DND-41 (cell line): ENCODE results near the gene PSMD2.

Experiments used
- ATAC-seq: fragments of 200-7000 bp; cut with Tn5 transposase; 3 replicates; pipeline ENCODE4 v1.9.1; 2021; ENCODE audit warnings: low read depth; ENCODE audit not compliant: insufficient read depth
- DNase-seq: peaks from one replicate; pipeline ENCODE4 v3.0.0-alpha.2; 2020
- H2AFZ ChIP-seq: 2 replicates; pipeline ENCODE4 v1.6.0; 2012; ENCODE audit warnings: low read depth, low read length
- H3K27ac ChIP-seq: 2 replicates; pipeline ENCODE4 v1.5.1; 2012; ENCODE audit warnings: low read length, inconsistent platforms
- H3K27me3 ChIP-seq: fragments of 200-600 bp; sonication (generic); 2 replicates; pipeline ENCODE4 v1.6.0; 2012; ENCODE audit warnings: low read length, mild to moderate bottlenecking, inconsistent platforms; ENCODE audit not compliant: insufficient read depth, poor library complexity
- H3K36me3 ChIP-seq: 2 replicates; pipeline ENCODE4 v1.5.1; 2012; ENCODE audit warnings: low read length, inconsistent platforms; ENCODE audit not compliant: insufficient read depth
- H3K4me1 ChIP-seq: 2 replicates; pipeline ENCODE4 v1.5.1; 2012; ENCODE audit warnings: mild to moderate bottlenecking, low read length; ENCODE audit not compliant: insufficient read depth
- H3K4me2 ChIP-seq: 2 replicates; pipeline ENCODE4 v1.6.0; 2012; ENCODE audit warnings: mild to moderate bottlenecking, moderate library complexity, low read length, inconsistent platforms; ENCODE audit not compliant: insufficient read depth
- H3K4me3 ChIP-seq, 2 experiments: fragments of 200-600 bp in 1 of 2; shearing (Covaris generic) in 1 of 2; 2 replicates each; pipeline ENCODE4 v1.5.1; 2012 to 2016; ENCODE audit warnings: inconsistent platforms in 2 of 2, low read length in 2 of 2, mild to moderate bottlenecking in 2 of 2, low read depth in 1 of 2, moderate library complexity in 1 of 2
- H3K79me2 ChIP-seq: 2 replicates; pipeline ENCODE4 v1.6.0; 2012; ENCODE audit warnings: low read length, inconsistent platforms; ENCODE audit not compliant: insufficient read depth
- H3K9ac ChIP-seq: 2 replicates; pipeline ENCODE4 v1.6.0; 2012; ENCODE audit warnings: low read depth, mild to moderate bottlenecking, inconsistent platforms, low read length, moderate library complexity
- H3K9me3 ChIP-seq: 2 replicates; pipeline ENCODE4 v1.5.1; 2012; ENCODE audit warnings: low read length, moderate library complexity, mild to moderate bottlenecking, inconsistent platforms; ENCODE audit not compliant: insufficient read depth, severe bottlenecking
- H4K20me1 ChIP-seq: 2 replicates; pipeline ENCODE4 v1.6.0; 2012; ENCODE audit warnings: low read length; ENCODE audit not compliant: insufficient read depth
- EZH2 ChIP-seq: IDR thresholded peaks from 3 replicates; pipeline ENCODE4 v1.6.1; 2012; ENCODE audit warnings: borderline replicate concordance, low read depth, mild to moderate bottlenecking, moderate library complexity, low read length, inconsistent platforms; ENCODE audit not compliant: severe bottlenecking
- TF ChIP-seq, protein P1 (sequence below): IDR thresholded peaks from 2 replicates; pipeline ENCODE4 v1.5.1; 2012; ENCODE audit warnings: borderline replicate concordance, low read length, moderate library complexity, mild to moderate bottlenecking; ENCODE audit not compliant: poor library complexity, severe bottlenecking; ENCODE audit errors: extremely low read depth

Gene PSMD2

DNA sequence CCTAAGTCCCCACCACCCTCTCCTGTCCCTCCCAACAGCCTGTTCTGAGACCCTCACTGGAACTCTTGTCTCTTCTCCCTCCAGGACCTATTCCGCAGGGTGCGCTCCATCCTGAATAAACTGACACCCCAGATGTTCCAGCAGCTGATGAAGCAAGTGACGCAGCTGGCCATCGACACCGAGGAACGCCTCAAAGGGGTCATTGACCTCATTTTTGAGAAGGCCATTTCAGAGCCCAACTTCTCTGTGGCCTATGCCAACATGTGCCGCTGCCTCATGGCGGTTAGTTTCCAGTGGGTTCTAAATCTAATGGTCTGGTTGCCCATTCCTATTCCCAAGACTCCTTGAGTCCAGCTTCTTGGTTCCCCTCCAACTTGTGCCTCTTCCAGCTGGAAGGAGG lies 24.7 kb downstream of the PSMD2 start:
- H3K4me3 ChIP-seq: no peak overlapping the region
- no peak overlapping the region for H3K4me2 ChIP-seq
- TF ChIP-seq, protein P1, sequence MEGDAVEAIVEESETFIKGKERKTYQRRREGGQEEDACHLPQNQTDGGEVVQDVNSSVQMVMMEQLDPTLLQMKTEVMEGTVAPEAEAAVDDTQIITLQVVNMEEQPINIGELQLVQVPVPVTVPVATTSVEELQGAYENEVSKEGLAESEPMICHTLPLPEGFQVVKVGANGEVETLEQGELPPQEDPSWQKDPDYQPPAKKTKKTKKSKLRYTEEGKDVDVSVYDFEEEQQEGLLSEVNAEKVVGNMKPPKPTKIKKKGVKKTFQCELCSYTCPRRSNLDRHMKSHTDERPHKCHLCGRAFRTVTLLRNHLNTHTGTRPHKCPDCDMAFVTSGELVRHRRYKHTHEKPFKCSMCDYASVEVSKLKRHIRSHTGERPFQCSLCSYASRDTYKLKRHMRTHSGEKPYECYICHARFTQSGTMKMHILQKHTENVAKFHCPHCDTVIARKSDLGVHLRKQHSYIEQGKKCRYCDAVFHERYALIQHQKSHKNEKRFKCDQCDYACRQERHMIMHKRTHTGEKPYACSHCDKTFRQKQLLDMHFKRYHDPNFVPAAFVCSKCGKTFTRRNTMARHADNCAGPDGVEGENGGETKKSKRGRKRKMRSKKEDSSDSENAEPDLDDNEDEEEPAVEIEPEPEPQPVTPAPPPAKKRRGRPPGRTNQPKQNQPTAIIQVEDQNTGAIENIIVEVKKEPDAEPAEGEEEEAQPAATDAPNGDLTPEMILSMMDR: no peak
- no peak for TF ChIP-seq EZH2
- H3K79me2 ChIP-seq: peaks cover 60% of the 10 kb centered on the region
- no peak overlapping the region for H3K27ac ChIP-seq
- ATAC-seq (no peak), DNase-seq (no peak)
- peaks cover 89% of the 10 kb centered on the region for H4K20me1 ChIP-seq
- H3K36me3 ChIP-seq: peaks cover 99% of the 10 kb centered on the region
- H3K27me3 ChIP-seq: no peaks in the 10 kb centered on the region
- H3K9me3 ChIP-seq: no peaks in the 10 kb centered on the region
- H3K4me1 ChIP-seq: peaks cover 7% of the 10 kb centered on the region; the same call in 1 of the 2 replicates
- no peak overlapping the region for H3K9ac ChIP-seq
- H2AFZ ChIP-seq: no peak overlapping the region

DNA sequence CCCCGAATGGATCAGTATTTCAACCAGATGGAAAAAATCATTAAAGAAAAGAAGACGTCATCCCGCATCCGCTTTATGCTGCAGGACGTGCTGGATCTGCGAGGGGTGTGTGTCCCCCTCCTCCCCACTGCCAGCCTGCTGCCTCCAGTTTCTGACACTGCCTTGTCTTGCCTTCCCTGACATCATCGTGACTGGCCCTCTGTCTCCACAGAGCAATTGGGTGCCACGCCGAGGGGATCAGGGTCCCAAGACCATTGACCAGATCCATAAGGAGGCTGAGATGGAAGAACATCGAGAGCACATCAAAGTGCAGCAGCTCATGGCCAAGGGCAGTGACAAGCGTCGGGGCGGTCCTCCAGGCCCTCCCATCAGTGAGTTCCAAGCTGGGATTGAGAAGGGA lies 26.2 kb downstream of the PSMD2 start:
- Histone ChIP-seq H2AFZ (no peak overlapping the region), H3K4me3 (no peak overlapping the region), H3K9me3 (no peaks in the 10 kb centered on the region), H3K79me2 (peaks cover 47% of the 10 kb centered on the region), H3K4me2 (no peak overlapping the region), H3K4me1 (no peaks in the 10 kb centered on the region), H3K36me3 (peaks cover 100% of the 10 kb centered on the region), H3K9ac (no peak overlapping the region), H3K27me3 (no peaks in the 10 kb centered on the region), H4K20me1 (peaks cover 77% of the 10 kb centered on the region), H3K27ac (no peak overlapping the region)
- TF ChIP-seq EZH2: no peak
- TF ChIP-seq, protein P1: no peak
- no peak for ATAC-seq
- DNase-seq: no peak

DNA sequence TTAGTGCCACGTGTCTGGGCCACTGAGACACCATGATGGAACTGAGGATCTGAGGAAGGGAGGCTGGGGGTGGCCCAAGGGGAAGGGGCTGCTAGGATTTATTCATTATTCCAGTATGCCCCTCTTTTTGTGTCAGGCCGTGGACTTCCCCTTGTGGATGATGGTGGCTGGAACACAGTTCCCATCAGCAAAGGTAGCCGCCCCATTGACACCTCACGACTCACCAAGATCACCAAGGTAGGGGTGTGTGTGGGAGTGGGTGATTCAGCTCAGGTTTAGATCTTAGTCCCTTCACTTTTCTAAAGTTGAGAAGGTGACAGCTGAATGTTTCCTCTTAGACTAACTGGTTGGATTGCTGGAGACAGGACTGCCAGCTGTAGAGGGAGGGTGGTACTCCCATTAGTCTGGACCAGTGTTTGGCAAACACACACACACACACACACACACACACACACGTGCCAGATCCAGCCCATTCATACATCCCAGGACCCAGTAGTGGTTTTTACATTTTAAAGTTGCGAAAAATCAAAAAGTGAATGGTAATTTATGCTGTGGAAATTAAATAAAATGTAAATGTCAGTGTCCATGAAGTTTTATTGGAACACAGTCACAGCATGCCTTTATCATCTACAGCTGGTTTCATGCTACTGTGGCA lies 26.8 kb downstream of the PSMD2 start:
- Histone ChIP-seq H3K36me3 (peaks cover 98% of the 10 kb centered on the region), H4K20me1 (peaks cover 72% of the 10 kb centered on the region), H3K79me2 (peaks cover 41% of the 10 kb centered on the region), H3K9ac (no peak overlapping the region), H3K27ac (no peak overlapping the region), H3K4me3 (no peak overlapping the region), H3K4me2 (no peak overlapping the region), H3K27me3 (no peaks in the 10 kb centered on the region), H3K4me1 (no peaks in the 10 kb centered on the region), H3K9me3 (no peaks in the 10 kb centered on the region), H2AFZ (no peak overlapping the region)
- ATAC-seq: no peak; the same call in 2 of the 3 replicates
- no peak for TF ChIP-seq EZH2
- TF ChIP-seq, protein P1: no peak
- no peak for DNase-seq
